Stimulated activated CD8-positive, alpha-beta memory T cell treated with anti-CD3 and anti-CD28 coated beads, Interleukin-15, amount 100 ng/mL, for 1 hour (primary cell): ENCODE measurements around the gene GIMAP2.

Experiments
- DNase-seq: peaks from one replicate; pipeline ENCODE4 v3.0.0-alpha.2; 2020; ENCODE audit warnings: low read depth

Gene GIMAP2

DNA sequence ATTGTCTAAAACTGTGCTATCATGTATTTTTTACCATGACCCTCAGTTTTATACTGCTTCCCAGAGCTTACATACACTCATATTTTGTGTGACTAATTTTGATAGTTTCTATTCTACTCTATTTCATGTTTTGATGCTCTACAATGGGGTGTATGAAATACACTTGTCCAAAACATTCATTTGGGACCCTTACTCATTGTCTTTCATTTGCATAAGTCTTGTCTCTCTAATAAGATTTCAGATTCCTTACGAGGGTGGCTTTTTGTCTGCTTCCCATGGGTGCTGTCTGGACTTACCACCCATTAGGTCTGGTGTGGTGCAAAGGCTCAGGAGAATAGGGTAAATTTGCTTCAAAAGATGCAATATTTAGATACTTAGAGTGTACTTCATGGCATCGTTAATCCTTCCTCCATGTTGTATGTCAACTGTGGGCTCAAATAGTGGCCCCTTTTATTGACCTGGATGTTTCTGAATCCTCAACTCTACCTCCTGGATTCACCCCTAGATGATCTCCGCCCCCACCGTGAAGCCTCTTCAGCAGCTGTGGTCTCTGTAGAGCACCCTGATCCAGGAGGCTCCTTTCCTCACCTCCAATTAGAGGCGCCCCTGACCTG, 48.1 kb downstream of the GIMAP2 start:
- no peak for DNase-seq

DNA sequence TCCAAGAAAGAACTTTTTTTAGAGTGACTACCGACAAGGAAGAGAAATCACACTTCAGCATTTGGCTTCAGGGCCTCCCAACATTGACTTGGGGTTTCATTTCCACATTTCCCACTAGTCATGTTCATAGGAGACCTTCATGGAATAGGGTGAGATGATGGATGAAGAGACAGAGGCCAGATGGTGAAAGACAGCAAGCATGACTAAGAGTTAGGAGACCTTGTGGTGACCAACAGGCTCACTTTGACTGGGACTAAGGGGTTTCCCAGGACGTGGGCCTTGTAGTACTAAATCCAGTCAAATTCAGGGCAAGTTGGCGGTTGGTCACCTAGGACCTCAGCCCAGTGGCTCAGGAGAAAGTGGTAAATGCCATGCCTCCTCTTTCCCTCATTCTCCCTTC, 48.7 kb downstream of the GIMAP2 start:
- DNase-seq, result no peak

DNA sequence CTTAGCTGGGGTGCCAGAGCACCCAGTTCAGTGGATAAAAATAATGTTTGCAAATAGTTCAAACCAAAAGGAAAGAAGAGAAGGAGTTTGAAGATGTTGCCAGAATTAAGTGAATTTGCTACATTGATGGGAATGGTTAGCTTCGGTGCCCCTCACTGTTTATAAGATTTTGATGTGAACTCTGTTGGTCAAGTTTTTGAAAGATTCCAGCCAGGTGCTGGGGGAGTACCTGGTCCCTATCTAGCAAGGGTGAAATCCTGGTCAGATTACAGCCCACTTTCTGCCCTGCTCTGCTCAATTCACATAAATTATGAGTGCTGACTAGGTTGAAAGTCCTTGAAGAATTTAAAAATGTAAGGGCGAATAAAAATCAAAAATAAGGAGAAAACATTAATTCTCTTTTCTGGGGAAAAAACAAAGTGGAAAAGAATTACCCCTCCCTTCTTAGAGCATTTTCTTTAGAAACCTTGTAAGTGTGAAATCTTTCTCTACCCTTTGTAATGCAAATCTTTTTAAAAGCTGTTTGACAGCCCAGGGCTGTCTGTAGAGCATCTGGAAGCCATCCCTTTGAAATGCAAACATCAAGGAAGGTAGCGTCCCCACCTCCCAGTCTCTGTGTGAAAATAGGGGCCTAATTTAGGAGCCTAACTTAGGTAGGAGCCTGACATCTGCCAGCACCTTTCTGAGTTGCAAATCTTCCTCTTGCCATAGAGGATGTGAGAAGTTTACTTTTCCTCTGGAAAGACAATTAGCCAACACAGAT, 50.3 kb downstream of the GIMAP2 start:
- no peak for DNase-seq

DNA sequence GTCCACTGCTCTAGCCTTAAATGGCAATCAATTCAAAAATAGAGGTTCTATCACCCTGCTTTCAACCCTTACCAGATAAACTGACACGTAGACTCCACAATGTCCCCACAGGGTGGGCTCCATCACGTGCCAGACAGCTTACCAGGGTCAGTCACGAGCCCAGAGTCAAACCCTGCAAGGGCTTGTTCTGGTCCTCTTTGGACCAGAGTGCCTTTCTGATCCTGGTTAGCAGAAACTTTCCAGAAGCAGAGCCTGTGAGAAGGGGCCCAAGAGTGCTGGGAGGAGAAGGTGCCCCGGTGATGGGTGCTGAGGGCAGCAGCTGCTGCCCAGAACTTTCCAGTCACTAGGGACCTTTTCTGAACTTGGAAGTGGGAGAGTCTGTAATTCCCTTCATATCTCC, 51.4 kb downstream of the GIMAP2 start:
- DNase-seq, result no peak

DNA sequence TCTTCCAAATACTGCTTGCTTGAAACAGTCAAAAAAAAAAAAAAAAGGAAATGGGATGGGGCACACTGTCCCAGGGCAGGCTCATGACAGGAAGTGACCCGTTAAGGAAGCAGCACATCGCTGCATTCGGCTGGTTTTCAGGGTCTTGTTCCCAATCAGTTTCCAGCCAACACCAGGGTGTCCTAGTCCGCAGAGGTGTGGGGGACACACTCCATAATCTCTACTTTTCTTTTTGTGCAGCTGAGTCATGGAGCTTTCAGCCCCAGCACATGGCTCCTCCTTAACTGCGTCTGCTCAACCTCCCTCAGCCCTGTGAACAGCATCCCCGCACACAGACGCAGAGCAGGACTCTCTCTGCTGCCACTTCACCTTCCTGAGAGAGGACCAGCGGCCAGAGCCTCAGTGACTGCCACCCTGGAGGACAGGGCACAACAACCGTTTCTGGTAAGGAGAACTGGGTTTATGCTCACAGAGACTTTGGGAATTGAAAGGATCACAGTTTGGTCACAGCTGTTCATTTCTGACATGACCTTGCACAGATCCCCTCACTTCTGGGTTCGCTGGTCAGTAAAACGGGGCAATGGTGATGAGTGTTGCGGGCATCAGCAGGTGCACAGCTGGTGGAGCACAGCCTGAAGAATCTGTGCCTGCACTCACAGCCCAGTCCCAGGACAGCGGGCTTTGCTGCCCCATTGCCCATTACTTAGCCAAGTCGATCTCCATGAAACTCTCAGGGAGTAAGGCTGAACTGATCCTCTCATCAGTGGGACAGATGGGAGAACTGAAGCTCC, 52.0 kb downstream of the GIMAP2 start, which contains the start of gene GIMAP5:
GIMAP5 (plus strand) TSS at position 154 of the 791 bp plus-strand sequence. CDS start 3,467 bp downstream, outside the sequence.
- DNase-seq, result no peak

DNA sequence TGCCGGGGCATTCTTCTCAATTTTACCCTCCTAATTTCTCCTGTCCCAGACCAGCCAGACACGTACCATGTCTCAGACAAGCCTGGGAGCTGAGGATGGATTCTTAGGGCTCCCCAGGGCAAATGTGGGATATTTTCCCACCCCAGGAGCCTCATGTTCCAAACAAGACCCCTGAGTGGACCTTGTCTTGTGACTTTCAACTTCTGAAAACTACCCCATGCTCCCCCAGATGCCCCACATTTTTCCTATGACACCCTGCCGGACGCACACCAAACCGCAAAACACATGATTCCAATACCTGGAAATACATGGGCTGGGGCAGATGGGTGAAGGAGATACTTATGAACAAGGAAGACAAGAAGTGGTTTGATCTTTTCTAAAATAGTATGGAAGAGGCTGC, 52.6 kb downstream of the GIMAP2 start:
- no peak for DNase-seq

DNA sequence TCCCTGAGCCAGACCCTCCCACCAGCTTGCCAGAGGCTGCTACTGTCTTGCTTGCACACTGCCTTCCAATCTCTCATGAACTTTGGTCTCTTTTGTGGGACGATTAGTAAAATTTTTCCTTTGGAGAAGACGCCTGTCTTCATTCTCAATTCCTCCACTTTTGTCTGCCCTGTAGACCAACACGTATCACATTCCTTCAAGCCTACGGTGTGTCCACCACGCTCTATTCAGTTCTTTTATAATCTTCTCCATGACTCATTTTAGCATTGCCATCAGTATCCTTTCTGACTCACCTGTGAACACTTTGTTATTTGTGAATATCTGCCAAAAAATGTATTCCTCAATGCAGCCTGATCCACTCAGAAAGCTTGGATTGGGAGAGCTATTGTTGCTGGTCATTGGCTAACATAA, 53.1 kb downstream of the GIMAP2 start:
- no peak for DNase-seq

DNA sequence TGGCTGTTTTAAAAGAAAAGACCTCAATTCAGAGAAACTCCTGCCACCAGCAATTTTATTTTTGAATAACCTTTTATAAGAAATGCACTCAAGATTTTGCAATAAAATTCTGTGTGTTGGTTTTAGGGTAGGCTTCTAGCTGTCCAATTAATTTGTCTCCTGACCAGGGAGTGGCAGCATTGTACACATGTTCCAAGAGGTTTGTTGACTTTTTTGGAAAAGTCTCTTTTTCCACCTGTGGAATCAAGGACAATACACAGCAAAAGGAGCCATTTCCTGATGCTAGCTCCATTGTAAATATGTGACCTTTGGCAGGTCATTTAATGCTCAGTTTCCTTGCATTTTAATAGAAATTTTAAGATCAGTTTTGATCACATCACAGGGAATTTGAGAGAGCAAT, 53.5 kb downstream of the GIMAP2 start:
- DNase-seq, result no peak

DNA sequence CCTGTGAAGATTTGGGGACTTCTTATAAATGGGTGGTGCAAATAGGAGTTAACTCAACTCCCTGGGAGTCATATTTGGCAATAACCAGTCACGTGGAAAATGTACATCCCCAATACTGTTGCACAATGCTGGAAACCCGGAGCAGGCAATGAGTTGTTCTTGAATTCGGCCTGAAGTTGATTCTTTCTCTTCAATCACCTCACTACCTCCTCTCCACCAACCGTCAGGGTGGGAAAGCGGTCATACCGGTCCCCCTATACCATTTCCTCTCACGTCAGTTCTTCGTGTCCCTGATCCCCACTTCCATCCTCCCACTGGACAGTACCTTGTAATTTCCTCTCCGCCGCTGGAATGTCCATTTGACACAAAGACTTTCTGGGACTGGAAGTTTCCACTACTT, 54.5 kb downstream of the GIMAP2 start:
- DNase-seq, result no peak

DNA sequence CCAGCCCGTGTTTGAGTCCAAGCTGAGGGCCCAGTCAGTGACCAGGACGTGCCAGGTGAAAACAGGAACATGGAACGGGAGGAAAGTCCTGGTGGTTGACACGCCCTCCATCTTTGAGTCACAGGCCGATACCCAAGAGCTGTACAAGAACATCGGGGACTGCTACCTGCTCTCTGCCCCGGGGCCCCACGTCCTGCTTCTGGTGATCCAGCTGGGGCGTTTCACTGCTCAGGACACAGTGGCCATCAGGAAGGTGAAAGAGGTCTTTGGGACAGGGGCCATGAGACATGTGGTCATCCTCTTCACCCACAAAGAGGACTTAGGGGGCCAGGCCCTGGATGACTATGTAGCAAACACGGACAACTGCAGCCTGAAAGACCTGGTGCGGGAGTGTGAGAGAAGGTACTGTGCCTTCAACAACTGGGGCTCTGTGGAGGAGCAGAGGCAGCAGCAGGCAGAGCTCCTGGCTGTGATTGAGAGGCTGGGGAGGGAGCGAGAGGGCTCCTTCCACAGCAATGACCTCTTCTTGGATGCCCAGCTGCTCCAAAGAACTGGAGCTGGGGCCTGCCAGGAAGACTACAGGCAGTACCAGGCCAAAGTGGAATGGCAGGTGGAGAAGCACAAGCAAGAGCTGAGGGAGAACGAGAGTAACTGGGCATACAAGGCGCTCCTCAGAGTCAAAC, 56.9 kb downstream of the GIMAP2 start:
- no peak for DNase-seq
